HG03135 (cell line): ENCODE results near the gene MXD4.

Experiments used
- ATAC-seq: cut with Tn5 transposase; IDR thresholded peaks from one replicate; pipeline ENCODE4 v1.9.1; 2021; ENCODE audit warnings: mild to moderate bottlenecking, moderate library complexity; ENCODE audit not compliant: unreplicated experiment

Gene MXD4

GRCh38 chr4:2292646-2293108 lies 30.8 kb upstream of the MXD4 start:
- ATAC-seq, result no peak

GRCh38 chr4:2291705-2292645 lies 30.1 kb upstream of the MXD4 start:
- no peak for ATAC-seq

GRCh38 chr4:2290974-2291704 lies 29.2 kb upstream of the MXD4 start:
- ATAC-seq, result no peak

GRCh38 chr4:2290488-2290887 lies 28.6 kb upstream of the MXD4 start:
- no peak for ATAC-seq

GRCh38 chr4:2289955-2290333 lies 28.0 kb upstream of the MXD4 start:
- ATAC-seq, result no peak

- ATAC-seq, result no peak
Measured at GRCh38 chr4:2289311-2289954, 27.5 kb upstream of the MXD4 start.

GRCh38 chr4:2288051-2288541 lies 26.2 kb upstream of the MXD4 start:
- ATAC-seq, result no peak

- no peak for ATAC-seq
Measured at GRCh38 chr4:2287594-2287915, 25.6 kb upstream of the MXD4 start.

GRCh38 chr4:2286904-2287593 lies 25.1 kb upstream of the MXD4 start:
- no peak for ATAC-seq

- no peak for ATAC-seq
Measured at GRCh38 chr4:2285613-2286381, 23.9 kb upstream of the MXD4 start.

- no peak for ATAC-seq
Measured at GRCh38 chr4:2284934-2285612, 23.2 kb upstream of the MXD4 start.

- ATAC-seq, result no peak
Measured at GRCh38 chr4:2284161-2284933, 22.4 kb upstream of the MXD4 start.

GRCh38 chr4:2283199-2283711 lies 21.3 kb upstream of the MXD4 start:
- no peak for ATAC-seq

- ATAC-seq, result no peak
Measured at GRCh38 chr4:2281575-2282343, 19.9 kb upstream of the MXD4 start.

- no peak for ATAC-seq
Measured at GRCh38 chr4:2280531-2281300, 18.8 kb upstream of the MXD4 start.

GRCh38 chr4:2277956-2278355 lies 16.0 kb upstream of the MXD4 start:
- no peak for ATAC-seq
